ENCODE data around the gene C1orf185.

GRCh38 chr1:51131185-51131584 is 29.2 kb downstream of the C1orf185 start:
- TF ChIP-seq CTCF (IDR thresholded peaks at IDR 0.05) (no peak), POLR2A (IDR thresholded peaks at IDR 0.05) (no peak)

All from heart left ventricle (tissue), 13 donors.